Mesenchymal stem cell (in vitro differentiated cells and primary cell): Measurements from ENCODE around the gene MRC2.
A peak's percentile ranks its signal among the peaks of the same experiment; 100 is the strongest.

Source experiments
- DNase-seq: peaks from one replicate; pipeline ENCODE4 v3.0.0-alpha.2; 2013
- H2AFZ ChIP-seq: one replicate; pipeline ENCODE4 v1.6.1; 2013; ENCODE audit warnings: low read depth, mild to moderate bottlenecking, control low read depth, inconsistent platforms, low read length, moderate library complexity
- H2AK5ac ChIP-seq: 2 replicates; pipeline ENCODE4 v1.6.1; 2013; ENCODE audit warnings: low read length, moderate library complexity, mild to moderate bottlenecking, inconsistent platforms; ENCODE audit not compliant: severe bottlenecking
- H2BK120ac ChIP-seq: one replicate; pipeline ENCODE4 v1.6.1; 2013; ENCODE audit warnings: low read depth, mild to moderate bottlenecking, inconsistent platforms, low read length, moderate library complexity
- H2BK12ac ChIP-seq, 2 experiments: one replicate each; pipeline ENCODE4 v1.6.1; 2013; ENCODE audit warnings: inconsistent platforms in 2 of 2, low read length in 2 of 2, mild to moderate bottlenecking in 2 of 2, moderate library complexity in 2 of 2, control low read depth in 1 of 2
- H2BK15ac ChIP-seq: one replicate; pipeline ENCODE4 v1.6.1; 2013; ENCODE audit warnings: mild to moderate bottlenecking, low read depth, inconsistent platforms; ENCODE audit not compliant: poor library complexity, severe bottlenecking
- H2BK5ac ChIP-seq: 2 replicates; pipeline ENCODE4 v1.6.1; 2013; ENCODE audit warnings: low read depth, mild to moderate bottlenecking, low read length, control low read depth, inconsistent platforms; ENCODE audit not compliant: poor library complexity, severe bottlenecking
- H3K14ac ChIP-seq, 2 experiments: one replicate each; pipeline ENCODE4 v1.6.1; 2013; ENCODE audit warnings: inconsistent platforms in 2 of 2, low read length in 2 of 2, control low read depth in 1 of 2, mild to moderate bottlenecking in 1 of 2, moderate library complexity in 1 of 2
- H3K18ac ChIP-seq, 2 experiments: one replicate each; pipeline ENCODE4 v1.6.1; 2013; ENCODE audit warnings: inconsistent platforms in 2 of 2, low read length in 2 of 2, control low read depth in 1 of 2, low read depth in 1 of 2, mild to moderate bottlenecking in 1 of 2
- H3K23ac ChIP-seq, 2 experiments: one replicate each; pipeline ENCODE4 v1.6.1; 2013; ENCODE audit warnings: inconsistent platforms in 2 of 2, low read length in 2 of 2, mild to moderate bottlenecking in 2 of 2, moderate library complexity in 2 of 2, control low read depth in 1 of 2
- H3K27ac ChIP-seq: 2 replicates; pipeline ENCODE4 v1.5.1; 2013; ENCODE audit warnings: mild to moderate bottlenecking, moderate library complexity, low read length, control low read depth, inconsistent platforms; ENCODE audit not compliant: poor library complexity, severe bottlenecking
- H3K27me3 ChIP-seq, 2 experiments: 2 replicates each; pipeline versions ENCODE4 v1.6.1 to v1.7.0; 2013; ENCODE audit warnings: low read length in 2 of 2, mild to moderate bottlenecking in 2 of 2, moderate library complexity in 2 of 2, control low read depth in 1 of 2, inconsistent platforms in 1 of 2; ENCODE audit not compliant: control insufficient read depth in 1 of 2, insufficient read depth in 1 of 2
- H3K36me3 ChIP-seq, 2 experiments: 2 replicates each; pipeline versions ENCODE4 v1.6.1 to v1.7.0; 2013; ENCODE audit warnings: low read length in 2 of 2, control low read depth in 1 of 2, inconsistent platforms in 1 of 2, low read depth in 1 of 2, mild to moderate bottlenecking in 1 of 2; ENCODE audit not compliant: insufficient read depth in 2 of 2, control insufficient read depth in 1 of 2
- H3K4ac ChIP-seq, 2 experiments: one replicate each; pipeline ENCODE4 v1.6.1; 2013; ENCODE audit warnings: inconsistent platforms in 2 of 2, low read length in 2 of 2, mild to moderate bottlenecking in 2 of 2, moderate library complexity in 2 of 2, control low read depth in 1 of 2, low read depth in 1 of 2
- H3K4me1 ChIP-seq: 2 replicates; pipeline ENCODE4 v1.6.1; 2013; ENCODE audit warnings: low read depth, low read length, control low read depth; ENCODE audit not compliant: control insufficient read depth, insufficient read depth
- H3K4me2 ChIP-seq: 2 replicates; pipeline ENCODE4 v1.6.1; 2013; ENCODE audit warnings: low read length, mild to moderate bottlenecking, inconsistent platforms; ENCODE audit not compliant: poor library complexity, severe bottlenecking
- H3K4me3 ChIP-seq, 2 experiments: 2 replicates each; pipeline versions ENCODE4 v1.5.1 to v1.7.0; 2013; ENCODE audit warnings: low read length in 2 of 2, mild to moderate bottlenecking in 2 of 2, control low read depth in 1 of 2, low read depth in 1 of 2; ENCODE audit not compliant: insufficient read depth in 1 of 2
- H3K79me1 ChIP-seq: replicated peaks from 2 replicates; pipeline ENCODE4 v1.6.1; 2013; ENCODE audit warnings: mild to moderate bottlenecking, control low read depth, low read length, inconsistent platforms; ENCODE audit not compliant: poor library complexity, severe bottlenecking
- H3K9ac ChIP-seq: 2 replicates; pipeline ENCODE4 v1.7.0; 2013; ENCODE audit warnings: mild to moderate bottlenecking, low read length, moderate library complexity
- H3K9me3 ChIP-seq: 2 replicates; pipeline ENCODE4 v1.7.0; 2013; ENCODE audit warnings: mild to moderate bottlenecking, low read length; ENCODE audit not compliant: control insufficient read depth
- H4K8ac ChIP-seq: one replicate; pipeline ENCODE4 v1.6.1; 2013; ENCODE audit warnings: inconsistent platforms, mild to moderate bottlenecking, low read length, moderate library complexity
- H4K91ac ChIP-seq: one replicate; pipeline ENCODE4 v1.6.1; 2013; ENCODE audit warnings: mild to moderate bottlenecking, low read length, inconsistent platforms
- WGBS: methylation state at CpG from one replicate; pipeline ENCODE4 v1.1.7; 2013; ENCODE audit warnings: mixed read lengths; 5-methylcytosine and 5-hydroxymethylcytosine counted together

MRC2 gene

GRCh38 chr17:62631936-62632924 lies 4.8 kb downstream of the MRC2 start:
- Histone ChIP-seq H2BK12ac (peak overlapping the region in 1 of 2 experiments; percentile 15), H3K36me3 (peaks cover 0 to 25% of the 10 kb centered on the region in 2 experiments), H2AK5ac (no peak overlapping the region), H3K23ac (no peak overlapping the region), H3K9me3 (no peaks in the 10 kb centered on the region), H3K4ac (no peak overlapping the region), H3K27me3 (no peaks in the 10 kb centered on the region), H3K9ac (no peak overlapping the region), H3K18ac (peak overlapping the region in 1 of 2 experiments; percentile 59), H2BK5ac (no peak overlapping the region), H3K4me2 (no peak overlapping the region), H4K8ac (peak overlapping the region; percentile 57), H2BK15ac (no peak overlapping the region), H3K14ac (peak overlapping the region in 1 of 2 experiments; percentile 19), H3K4me1 (peaks cover 43% of the 10 kb centered on the region), H2BK120ac (no peak overlapping the region), H2AFZ (no peak overlapping the region), H3K79me1 (peaks cover 4% of the 10 kb centered on the region), H3K27ac (no peak overlapping the region), H3K4me3 (no peak overlapping the region), H4K91ac (peak overlapping the region; percentile 21)
- no peak for DNase-seq
- 89% methylated on average over 26 of the region's 27 CpGs for WGBS

- Histone ChIP-seq H3K23ac (no peak overlapping the region), H2BK12ac (no peak overlapping the region), H2AFZ (no peak overlapping the region), H3K27me3 (no peaks in the 10 kb centered on the region), H3K27ac (no peak overlapping the region), H3K14ac (no peak overlapping the region), H2AK5ac (no peak overlapping the region), H3K4ac (no peak overlapping the region), H3K4me2 (no peak overlapping the region), H3K4me1 (peaks cover 11% of the 10 kb centered on the region), H2BK120ac (no peak overlapping the region), H4K8ac (no peak overlapping the region), H2BK5ac (no peak overlapping the region), H3K36me3 (peaks cover 10% of the 10 kb centered on the region in 2 experiments), H3K9ac (no peak overlapping the region), H3K9me3 (no peaks in the 10 kb centered on the region), H3K18ac (no peak overlapping the region), H2BK15ac (no peak overlapping the region), H4K91ac (no peak overlapping the region), H3K79me1 (peaks cover 16% of the 10 kb centered on the region), H3K4me3 (no peak overlapping the region)
- 78% methylated on average over 9 of the region's 9 CpGs for WGBS
- DNase-seq, result no peak
Observed at GRCh38 chr17:62637809-62638208, 10.3 kb downstream of the MRC2 start.

GRCh38 chr17:62641153-62641552 lies 13.7 kb downstream of the MRC2 start:
- no peak overlapping the region for H3K27ac ChIP-seq
- H2BK5ac ChIP-seq, result no peak overlapping the region
- peaks cover 8% of the 10 kb centered on the region for H3K4me1 ChIP-seq
- H2BK15ac ChIP-seq, result no peak overlapping the region
- WGBS, result 98% methylated on average over 9 of the region's 10 CpGs
- H3K4ac ChIP-seq, result no peak overlapping the region
- no peaks in the 10 kb centered on the region for H3K27me3 ChIP-seq
- no peak overlapping the region for H3K14ac ChIP-seq
- peaks cover 15 to 18% of the 10 kb centered on the region in 2 experiments for H3K36me3 ChIP-seq
- H2AK5ac ChIP-seq, result no peak overlapping the region
- H3K79me1 ChIP-seq, result peaks cover 22% of the 10 kb centered on the region
- H4K8ac ChIP-seq, result no peak overlapping the region
- no peak for DNase-seq
- no peak overlapping the region for H3K9ac ChIP-seq
- H3K23ac ChIP-seq, result no peak overlapping the region
- no peak overlapping the region for H2BK12ac ChIP-seq
- no peak overlapping the region for H2AFZ ChIP-seq
- no peak overlapping the region for H2BK120ac ChIP-seq
- H3K18ac ChIP-seq, result no peak overlapping the region
- no peak overlapping the region for H3K4me3 ChIP-seq
- no peak overlapping the region for H4K91ac ChIP-seq
- H3K9me3 ChIP-seq, result no peaks in the 10 kb centered on the region
- no peak overlapping the region for H3K4me2 ChIP-seq

- Histone ChIP-seq H3K14ac (no peak overlapping the region), H3K18ac (no peak overlapping the region), H3K4me1 (peaks cover 7% of the 10 kb centered on the region), H4K91ac (no peak overlapping the region), H3K23ac (no peak overlapping the region), H3K27ac (no peak overlapping the region), H3K79me1 (peaks cover 25% of the 10 kb centered on the region), H2BK120ac (no peak overlapping the region), H3K4me2 (no peak overlapping the region), H2AK5ac (no peak overlapping the region), H4K8ac (no peak overlapping the region), H3K4ac (no peak overlapping the region), H2BK12ac (no peak overlapping the region), H2BK5ac (no peak overlapping the region), H3K36me3 (peaks cover 12 to 25% of the 10 kb centered on the region in 2 experiments), H2BK15ac (no peak overlapping the region), H2AFZ (no peak overlapping the region), H3K27me3 (no peaks in the 10 kb centered on the region), H3K9me3 (no peaks in the 10 kb centered on the region), H3K9ac (no peak overlapping the region), H3K4me3 (no peak overlapping the region)
- 95% methylated on average over 5 of the region's 6 CpGs for WGBS
- DNase-seq, result no peak
Observed at GRCh38 chr17:62641951-62642350, 14.5 kb downstream of the MRC2 start.
